Measurements from ENCODE around the gene REXO4. TPM values are rescaled to one million over a fixed set of nuclear protein-coding genes. Genes with fewer than 3 reads are reported as not detected.

Gene REXO4
- total and polyA plus RNA-seq, 2 of the 13 experiments (the other 11 are each of a cell fraction or from before 2014, with no cell fraction given), result 18.5 to 30.4 TPM

DNA sequence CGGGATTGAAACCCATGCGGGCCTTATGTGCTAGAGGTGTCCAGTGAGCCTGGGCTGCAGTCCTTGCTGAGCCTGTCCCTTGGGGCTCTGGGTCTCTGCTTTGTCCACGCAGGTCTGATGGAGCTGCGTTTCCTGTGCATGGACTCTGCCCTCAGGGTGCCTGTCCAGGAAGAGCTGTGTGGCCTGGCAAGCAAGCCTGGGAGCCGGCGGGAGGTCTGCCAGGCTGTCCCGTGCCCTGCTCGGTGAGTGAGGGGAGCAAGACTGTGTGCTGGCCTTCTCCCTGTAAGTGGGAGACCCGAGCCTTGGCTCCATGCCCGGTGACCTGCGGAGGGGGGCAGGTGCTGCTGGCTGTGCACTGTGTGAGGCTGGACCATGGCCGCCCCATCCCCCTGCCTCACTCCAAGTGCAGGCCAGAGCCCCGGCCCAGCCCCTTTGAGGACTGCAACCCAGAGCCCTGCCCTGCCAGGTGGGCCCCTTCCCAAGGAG is 30.7 kb upstream of the REXO4 start (continued):
- TF ChIP-seq, protein P1, sequence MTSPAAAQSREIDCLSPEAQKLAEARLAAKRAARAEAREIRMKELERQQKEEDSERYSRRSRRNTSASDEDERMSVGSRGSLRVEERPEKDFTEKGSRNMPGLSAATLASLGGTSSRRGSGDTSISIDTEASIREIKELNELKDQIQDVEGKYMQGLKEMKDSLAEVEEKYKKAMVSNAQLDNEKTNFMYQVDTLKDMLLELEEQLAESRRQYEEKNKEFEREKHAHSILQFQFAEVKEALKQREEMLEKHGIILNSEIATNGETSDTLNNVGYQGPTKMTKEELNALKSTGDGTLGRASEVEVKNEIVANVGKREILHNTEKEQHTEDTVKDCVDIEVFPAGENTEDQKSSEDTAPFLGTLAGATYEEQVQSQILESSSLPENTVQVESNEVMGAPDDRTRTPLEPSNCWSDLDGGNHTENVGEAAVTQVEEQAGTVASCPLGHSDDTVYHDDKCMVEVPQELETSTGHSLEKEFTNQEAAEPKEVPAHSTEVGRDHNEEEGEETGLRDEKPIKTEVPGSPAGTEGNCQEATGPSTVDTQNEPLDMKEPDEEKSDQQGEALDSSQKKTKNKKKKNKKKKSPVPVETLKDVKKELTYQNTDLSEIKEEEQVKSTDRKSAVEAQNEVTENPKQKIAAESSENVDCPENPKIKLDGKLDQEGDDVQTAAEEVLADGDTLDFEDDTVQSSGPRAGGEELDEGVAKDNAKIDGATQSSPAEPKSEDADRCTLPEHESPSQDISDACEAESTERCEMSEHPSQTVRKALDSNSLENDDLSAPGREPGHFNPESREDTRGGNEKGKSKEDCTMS (CRISPR knock-in tag; conservative IDR thresholded peaks at IDR 0.05), result no peak
- TF ChIP-seq ZNF343 (CRISPR knock-in tag; IDR thresholded peaks at IDR 0.05) (no peak), SIN3B (IDR thresholded peaks at IDR 0.05; ENCODE audit: low read length) (no peak), ZNF749 (CRISPR knock-in tag; IDR thresholded peaks at IDR 0.05; ENCODE audit: borderline replicate concordance) (no peak), HOXA9 (CRISPR knock-in tag; IDR thresholded peaks at IDR 0.05; ENCODE audit: borderline replicate concordance) (peak; percentile 45; the same call in 1 of the 2 replicates), MED1 (CRISPR knock-in tag; IDR thresholded peaks at IDR 0.05) (peak; percentile 45; the same call in 1 of the 2 replicates), ZSCAN20 (CRISPR knock-in tag; IDR thresholded peaks at IDR 0.05; ENCODE audit: borderline replicate concordance) (no peak), KMT2B (CRISPR knock-in tag; IDR thresholded peaks at IDR 0.05) (no peak), ZNF775 (CRISPR knock-in tag; IDR thresholded peaks at IDR 0.05; ENCODE audit: borderline replicate concordance) (no peak), SAP130 (CRISPR knock-in tag; IDR thresholded peaks at IDR 0.05; ENCODE audit: low read depth) (peak; percentile 42; the same call in 1 of the 2 replicates), ZNF558 (CRISPR knock-in tag; IDR thresholded peaks at IDR 0.05; ENCODE audit: borderline replicate concordance) (no peak), ZFX (CRISPR knock-in tag; IDR thresholded peaks at IDR 0.05; ENCODE audit: low read depth) (peak; percentile 79), ZNF44 (CRISPR knock-in tag; IDR thresholded peaks at IDR 0.05) (no peak), MIXL1 (CRISPR knock-in tag; IDR thresholded peaks at IDR 0.05) (no peak), ZNF607 (CRISPR knock-in tag; IDR thresholded peaks at IDR 0.05; ENCODE audit: borderline replicate concordance) (no peak), ZBTB20 (CRISPR knock-in tag; IDR thresholded peaks at IDR 0.05; ENCODE audit: borderline replicate concordance, low read depth) (no peak), TBP (CRISPR knock-in tag; IDR thresholded peaks at IDR 0.05) (no peak), ASH2L (IDR thresholded peaks at IDR 0.05; ENCODE audit: insufficient read length, low read depth, low read length) (no peak), KDM5A (IDR thresholded peaks at IDR 0.05; ENCODE audit: borderline replicate concordance, low read length) (no peak), ZNF777 (CRISPR knock-in tag; IDR thresholded peaks at IDR 0.05) (0 out of 2 replicates have a peak, but pooled peaks have one; percentile 35), DRAP1 (CRISPR knock-in tag; IDR thresholded peaks at IDR 0.05) (0 out of 2 replicates have a peak, but pooled peaks have one; percentile 25), PRMT3 (CRISPR knock-in tag; IDR thresholded peaks at IDR 0.05; ENCODE audit: borderline replicate concordance, low read depth) (no peak), GTF2F1 (IDR thresholded peaks at IDR 0.05; ENCODE audit: low read length) (no peak), SMAD9 (CRISPR knock-in tag; IDR thresholded peaks at IDR 0.05) (no peak)
- TF ChIP-seq, protein P2, sequence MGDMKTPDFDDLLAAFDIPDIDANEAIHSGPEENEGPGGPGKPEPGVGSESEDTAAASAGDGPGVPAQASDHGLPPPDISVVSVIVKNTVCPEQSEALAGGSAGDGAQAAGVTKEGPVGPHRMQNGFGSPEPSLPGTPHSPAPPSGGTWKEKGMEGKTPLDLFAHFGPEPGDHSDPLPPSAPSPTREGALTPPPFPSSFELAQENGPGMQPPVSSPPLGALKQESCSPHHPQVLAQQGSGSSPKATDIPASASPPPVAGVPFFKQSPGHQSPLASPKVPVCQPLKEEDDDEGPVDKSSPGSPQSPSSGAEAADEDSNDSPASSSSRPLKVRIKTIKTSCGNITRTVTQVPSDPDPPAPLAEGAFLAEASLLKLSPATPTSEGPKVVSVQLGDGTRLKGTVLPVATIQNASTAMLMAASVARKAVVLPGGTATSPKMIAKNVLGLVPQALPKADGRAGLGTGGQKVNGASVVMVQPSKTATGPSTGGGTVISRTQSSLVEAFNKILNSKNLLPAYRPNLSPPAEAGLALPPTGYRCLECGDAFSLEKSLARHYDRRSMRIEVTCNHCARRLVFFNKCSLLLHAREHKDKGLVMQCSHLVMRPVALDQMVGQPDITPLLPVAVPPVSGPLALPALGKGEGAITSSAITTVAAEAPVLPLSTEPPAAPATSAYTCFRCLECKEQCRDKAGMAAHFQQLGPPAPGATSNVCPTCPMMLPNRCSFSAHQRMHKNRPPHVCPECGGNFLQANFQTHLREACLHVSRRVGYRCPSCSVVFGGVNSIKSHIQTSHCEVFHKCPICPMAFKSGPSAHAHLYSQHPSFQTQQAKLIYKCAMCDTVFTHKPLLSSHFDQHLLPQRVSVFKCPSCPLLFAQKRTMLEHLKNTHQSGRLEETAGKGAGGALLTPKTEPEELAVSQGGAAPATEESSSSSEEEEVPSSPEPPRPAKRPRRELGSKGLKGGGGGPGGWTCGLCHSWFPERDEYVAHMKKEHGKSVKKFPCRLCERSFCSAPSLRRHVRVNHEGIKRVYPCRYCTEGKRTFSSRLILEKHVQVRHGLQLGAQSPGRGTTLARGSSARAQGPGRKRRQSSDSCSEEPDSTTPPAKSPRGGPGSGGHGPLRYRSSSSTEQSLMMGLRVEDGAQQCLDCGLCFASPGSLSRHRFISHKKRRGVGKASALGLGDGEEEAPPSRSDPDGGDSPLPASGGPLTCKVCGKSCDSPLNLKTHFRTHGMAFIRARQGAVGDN (CRISPR knock-in tag; IDR thresholded peaks at IDR 0.05), result peak; percentile 84
